Measurements from ENCODE around the gene C9orf85.
"Not testable (repeated sequence)": the region's sequence is repeated elsewhere in the genome, so short reads cannot be mapped to it uniquely, and the experiment has no call there.

C9orf85 gene

GRCh38 chr9:71941998-71942567, 30.6 kb downstream of the C9orf85 start:
- no peak for DNase-seq (ENCODE audit: low read depth in 2 of 2)

- no peak for DNase-seq (ENCODE audit: low read depth in 2 of 2)
Measured at GRCh38 chr9:71944754-71945375, 33.4 kb downstream of the C9orf85 start.

- not testable (repeated sequence) for DNase-seq (ENCODE audit: low read depth in 2 of 2)
Measured at GRCh38 chr9:71954652-71955051, 43.2 kb downstream of the C9orf85 start.

- DNase-seq (ENCODE audit: low read depth in 2 of 2) = no peak
Measured at GRCh38 chr9:71955300-71955915, 44.0 kb downstream of the C9orf85 start.

GRCh38 chr9:71962328-71962727, 50.9 kb downstream of the C9orf85 start:
- DNase-seq (ENCODE audit: low read depth in 2 of 2) = no peak

GRCh38 chr9:71963471-71963996, 52.1 kb downstream of the C9orf85 start:
- not testable (repeated sequence) for DNase-seq (ENCODE audit: low read depth in 2 of 2)

- DNase-seq (ENCODE audit: low read depth in 2 of 2) = no peak
Measured at GRCh38 chr9:71965403-71965802, 54.0 kb downstream of the C9orf85 start.

GRCh38 chr9:71966601-71967000, 55.2 kb downstream of the C9orf85 start:
- DNase-seq (ENCODE audit: low read depth in 2 of 2) = no peak

GRCh38 chr9:71968541-71969090, 57.2 kb downstream of the C9orf85 start:
- no peak for DNase-seq (ENCODE audit: low read depth in 2 of 2)

GRCh38 chr9:71975833-71976232, 64.4 kb downstream of the C9orf85 start:
- DNase-seq (ENCODE audit: low read depth in 2 of 2) = no peak

GRCh38 chr9:71977003-71977402, 65.6 kb downstream of the C9orf85 start:
- DNase-seq (ENCODE audit: low read depth in 2 of 2) = no peak

- DNase-seq (ENCODE audit: low read depth in 2 of 2) = no peak
Measured at GRCh38 chr9:71980266-71981190, 69.1 kb downstream of the C9orf85 start.

- DNase-seq (ENCODE audit: low read depth in 2 of 2) = no peak
Measured at GRCh38 chr9:71981944-71982343, 70.5 kb downstream of the C9orf85 start.

- DNase-seq (ENCODE audit: low read depth in 2 of 2) = no peak
Measured at GRCh38 chr9:71984403-71984802, 73.0 kb downstream of the C9orf85 start.

- no peak for DNase-seq (ENCODE audit: low read depth in 2 of 2)
Measured at GRCh38 chr9:71984831-71985281, 73.4 kb downstream of the C9orf85 start.

GRCh38 chr9:71985297-71985911, 74.0 kb downstream of the C9orf85 start:
- no peak for DNase-seq (ENCODE audit: low read depth in 2 of 2)

GRCh38 chr9:71986900-71987299, 75.5 kb downstream of the C9orf85 start:
- DNase-seq (ENCODE audit: low read depth in 2 of 2) = no peak

GRCh38 chr9:71987471-71988371, 76.3 kb downstream of the C9orf85 start:
- DNase-seq (ENCODE audit: low read depth in 2 of 2) = no peak

GRCh38 chr9:71990466-71990865, 79.0 kb downstream of the C9orf85 start:
- DNase-seq (ENCODE audit: low read depth in 2 of 2) = no peak

GRCh38 chr9:72005451-72005850, 94.0 kb downstream of the C9orf85 start:
- DNase-seq (ENCODE audit: low read depth in 2 of 2) = no peak

Data from stimulated activated CD8-positive, alpha-beta memory T cell treated with anti-CD3 and anti-CD28 coated beads, Interleukin-2, amount 100 ng/mL, for 48 hours (primary cell).